Kidney glomerular epithelial cell (primary cell): ENCODE measurements around the gene RCBTB1.

Experiments
- DNase-seq: peaks from one replicate; lab custom pipeline; 2025; lab: John Stamatoyannopoulos, UW

RCBTB1 gene

GRCh38 chr13:49559006-49559405 is 26.4 kb downstream of the RCBTB1 start:
- DNase-seq: no peak

- no peak for DNase-seq
These were observed 31.0 kb downstream of the RCBTB1 start for GRCh38 chr13:49554387-49554786.

- no peak for DNase-seq
These were observed 31.5 kb downstream of the RCBTB1 start for GRCh38 chr13:49553888-49554287.

GRCh38 chr13:49550942-49551644 is 34.3 kb downstream of the RCBTB1 start:
- no peak for DNase-seq

GRCh38 chr13:49549289-49549688 is 36.1 kb downstream of the RCBTB1 start:
- no peak for DNase-seq

GRCh38 chr13:49546561-49546960 is 38.8 kb downstream of the RCBTB1 start:
- no peak for DNase-seq

- DNase-seq: no peak
These were observed 39.7 kb downstream of the RCBTB1 start for GRCh38 chr13:49545661-49546060.

GRCh38 chr13:49543656-49544055 is 41.7 kb downstream of the RCBTB1 start:
- DNase-seq: no peak

- peak; percentile 54 for DNase-seq
These were observed 44.8 kb downstream of the RCBTB1 start for GRCh38 chr13:49540552-49540951.

GRCh38 chr13:49539746-49540145 is 45.6 kb downstream of the RCBTB1 start:
- DNase-seq: no peak

- no peak for DNase-seq
These were observed 46.0 kb downstream of the RCBTB1 start for GRCh38 chr13:49539313-49539712.

GRCh38 chr13:49538404-49538803 is 47.0 kb downstream of the RCBTB1 start:
- DNase-seq: no peak

GRCh38 chr13:49536144-49536873 is 49.0 kb downstream of the RCBTB1 start:
- no peak for DNase-seq

GRCh38 chr13:49533591-49534269 is 51.6 kb downstream of the RCBTB1 start:
- DNase-seq: no peak

- no peak for DNase-seq
These were observed 52.3 kb downstream of the RCBTB1 start for GRCh38 chr13:49533011-49533410.

GRCh38 chr13:49532593-49532992 is 52.8 kb downstream of the RCBTB1 start:
- peak; percentile 19 for DNase-seq

- DNase-seq: no peak
These were observed 54.9 kb downstream of the RCBTB1 start for GRCh38 chr13:49530457-49530856.

- DNase-seq: no peak
These were observed 57.2 kb downstream of the RCBTB1 start for GRCh38 chr13:49528161-49528560.

- no peak for DNase-seq
These were observed 58.2 kb downstream of the RCBTB1 start for GRCh38 chr13:49527123-49527522.

- no peak for DNase-seq
These were observed 60.4 kb downstream of the RCBTB1 start for GRCh38 chr13:49524740-49525501.

GRCh38 chr13:49521224-49521623 is 64.1 kb downstream of the RCBTB1 start:
- DNase-seq: no peak

- no peak for DNase-seq
These were observed 67.9 kb downstream of the RCBTB1 start for GRCh38 chr13:49517461-49517860.
